HCT116 (cell line): ENCODE measurements around the gene C10orf90.

Experiments used
- CTCF ChIP-seq, 3 experiments: fragments of 200-600 bp in 1 of 3; sonication (generic) in 1 of 3; IDR thresholded peaks in 2 of 3; conservative IDR thresholded peaks in 1 of 3; 2 replicates each; pipeline ENCODE4 v1.5.1; 2012 to 2017; ENCODE audit warnings: low read depth in 2 of 3, low read length in 2 of 3, antibody characterized with exemption in 1 of 3, borderline replicate concordance in 1 of 3, control low read depth in 1 of 3, mild to moderate bottlenecking in 1 of 3, mixed read lengths in 1 of 3, mixed run types in 1 of 3, moderate library complexity in 1 of 3; ENCODE audit not compliant: insufficient read depth in 1 of 3
- POLR2A ChIP-seq: IDR thresholded peaks from 2 replicates; pipeline ENCODE4 v1.7.0; 2011; ENCODE audit warnings: borderline replicate concordance; ENCODE audit not compliant: insufficient read depth, insufficient read length; ENCODE audit errors: extremely low read depth
- POLR2AphosphoS5 ChIP-seq: IDR thresholded peaks from 2 replicates; pipeline ENCODE4 v1.6.1; 2011; ENCODE audit warnings: mild to moderate bottlenecking, low read depth, low read length, moderate library complexity
- YY1 ChIP-seq: IDR thresholded peaks from 2 replicates; pipeline ENCODE4 v1.6.1; 2011; ENCODE audit warnings: low read length, low read depth, moderate library complexity, mild to moderate bottlenecking; ENCODE audit not compliant: insufficient replicate concordance; ENCODE audit errors: extremely low read depth

GRCh38 chr10:126433351-126433750, 237.1 kb downstream of the C10orf90 start:
- TF ChIP-seq CTCF (IDR thresholded peaks at IDR 0.05 in 2 of 3, conservative IDR thresholded peaks at IDR 0.05 in 1 of 3; ENCODE audit: borderline replicate concordance in 1 of 3, insufficient read depth in 1 of 3, low read depth in 2 of 3, low read length in 2 of 3) (no peak), POLR2AphosphoS5 (no peak), YY1 (no peak), POLR2A (no peak)
